Tibial artery (tissue), 4 donors: ENCODE results near the gene SLC2A2.

Source experiments
- DNase-seq, 2 donors: peaks; one replicate each; pipeline ENCODE4 v3.0.0-alpha.2; 2019
- H3K27ac ChIP-seq, 2 donors: fragments of 200-600 bp; sonication (generic) in 1 of 2; 1 replicate in 1 of 2; 2 replicates in 1 of 2; pipeline ENCODE4 v1.5.1; 2018 to 2019; ENCODE audit warnings: mild to moderate bottlenecking in 1 of 2
- H3K27me3 ChIP-seq, 2 donors: fragments of 200-600 bp; sonication (generic) in 1 of 2; one replicate each; pipeline versions ENCODE4 v1.5.1 to v1.6.0; 2016 to 2019
- H3K36me3 ChIP-seq, 3 donors: fragments of 200-600 bp; sonication (generic) in 2 of 3; one replicate each; pipeline ENCODE4 v1.5.1; 2016 to 2019; ENCODE audit warnings: mild to moderate bottlenecking in 2 of 3
- H3K4me1 ChIP-seq, 4 donors: fragments of 200-600 bp; sonication (generic) in 2 of 4; 1 replicate in 3 of 4; 2 replicates in 1 of 4; pipeline ENCODE4 v1.5.1; 2016 to 2019
- H3K4me3 ChIP-seq, 2 donors: fragments of 200-600 bp; sonication (generic) in 1 of 2; 1 replicate in 1 of 2; 2 replicates in 1 of 2; pipeline ENCODE4 v1.5.1; 2018 to 2019; ENCODE audit warnings: mild to moderate bottlenecking in 2 of 2
- H3K9me3 ChIP-seq, 3 donors: fragments of 200-600 bp; sonication (generic) in 1 of 3; one replicate each; pipeline ENCODE4 v1.5.1; 2016 to 2019
- CTCF ChIP-seq, 2 experiments: fragments of 200-600 bp in 1 of 2; fragments of 450-650 bp in 1 of 2; IDR thresholded peaks; one replicate each; pipeline ENCODE4 v1.5.1; 2017 to 2019; ENCODE audit warnings: antibody characterized with exemption in 2 of 2, mild to moderate bottlenecking in 1 of 2, moderate library complexity in 1 of 2
- intact Hi-C: fragments of 100-400 bp; cut with DNase I; formaldehyde crosslinking; loops from one replicate; pipeline ENCODE4 v1.15.0; 2023; ENCODE audit warnings: low total_unique reads

SLC2A2 gene

GRCh38 chr3:171046760-171047159 lies 20.2 kb upstream of the SLC2A2 start:
- intact Hi-C loops = loop anchor here (5.0 kb wide), 1 partner anchor 526 kb away; no protein-coding TSS in a partner anchor
- Histone ChIP-seq H3K27ac (no peak overlapping the region), H3K4me1 (peaks cover 0 to 3% (median 0%) of the 10 kb centered on the region in 4 donors), H3K36me3 (no peaks in the 10 kb centered on the region), H3K9me3 (no peaks in the 10 kb centered on the region), H3K27me3 (no peaks in the 10 kb centered on the region), H3K4me3 (no peak overlapping the region)
- no peak for TF ChIP-seq CTCF (IDR thresholded peaks at IDR 0.05)
- DNase-seq = no peak

GRCh38 chr3:171044835-171045793 lies 18.6 kb upstream of the SLC2A2 start:
- intact Hi-C loops = loop anchor here (5.0 kb wide), 1 partner anchor 527 kb away; no protein-coding TSS in a partner anchor
- no peak for DNase-seq
- Histone ChIP-seq H3K36me3 (no peaks in the 10 kb centered on the region), H3K4me1 (peaks cover 0 to 3% (median 0%) of the 10 kb centered on the region in 4 donors), H3K27me3 (no peaks in the 10 kb centered on the region), H3K4me3 (no peak overlapping the region), H3K9me3 (no peaks in the 10 kb centered on the region), H3K27ac (no peak overlapping the region)
- TF ChIP-seq CTCF (IDR thresholded peaks at IDR 0.05) = no peak

- no peaks in the 10 kb centered on the region for H3K36me3 ChIP-seq
- H3K4me3 ChIP-seq = no peak overlapping the region
- intact Hi-C loops = no loop called here
- H3K4me1 ChIP-seq = no peaks in the 10 kb centered on the region
- no peak overlapping the region for H3K27ac ChIP-seq
- DNase-seq = no peak
- no peaks in the 10 kb centered on the region for H3K9me3 ChIP-seq
- TF ChIP-seq CTCF (IDR thresholded peaks at IDR 0.05) = no peak
- H3K27me3 ChIP-seq = no peaks in the 10 kb centered on the region
Measured at GRCh38 chr3:171044384-171044783, 17.9 kb upstream of the SLC2A2 start.

GRCh38 chr3:171039674-171040073 lies 13.2 kb upstream of the SLC2A2 start:
- intact Hi-C loops = no loop called here
- TF ChIP-seq CTCF (IDR thresholded peaks at IDR 0.05) = no peak
- no peaks in the 10 kb centered on the region for H3K4me1 ChIP-seq

GRCh38 chr3:171038342-171038741 lies 11.8 kb upstream of the SLC2A2 start:
- intact Hi-C loops = no loop called here
- H3K27ac ChIP-seq = no peak overlapping the region
- no peaks in the 10 kb centered on the region for H3K4me1 ChIP-seq
- H3K9me3 ChIP-seq = no peaks in the 10 kb centered on the region
- H3K27me3 ChIP-seq = no peaks in the 10 kb centered on the region
- no peak overlapping the region for H3K4me3 ChIP-seq
- no peak for TF ChIP-seq CTCF (IDR thresholded peaks at IDR 0.05)
- DNase-seq = no peak
- no peaks in the 10 kb centered on the region for H3K36me3 ChIP-seq

More at GRCh38 chr3:171039674-171040073, 13.2 kb upstream of the SLC2A2 start:
- Histone ChIP-seq H3K4me3 (no peak overlapping the region), H3K27ac (no peak overlapping the region), H3K36me3 (no peaks in the 10 kb centered on the region), H3K9me3 (no peaks in the 10 kb centered on the region), H3K27me3 (no peaks in the 10 kb centered on the region)
- DNase-seq = no peak
